ENCODE results near the gene PSMA8.
A peak's percentile ranks its signal among the peaks of the same experiment; 100 is the strongest.
"Not testable (repeated sequence)": the region's sequence is repeated elsewhere in the genome, so short reads cannot be mapped to it uniquely, and the experiment has no call there.

The PSMA8 gene

DNA sequence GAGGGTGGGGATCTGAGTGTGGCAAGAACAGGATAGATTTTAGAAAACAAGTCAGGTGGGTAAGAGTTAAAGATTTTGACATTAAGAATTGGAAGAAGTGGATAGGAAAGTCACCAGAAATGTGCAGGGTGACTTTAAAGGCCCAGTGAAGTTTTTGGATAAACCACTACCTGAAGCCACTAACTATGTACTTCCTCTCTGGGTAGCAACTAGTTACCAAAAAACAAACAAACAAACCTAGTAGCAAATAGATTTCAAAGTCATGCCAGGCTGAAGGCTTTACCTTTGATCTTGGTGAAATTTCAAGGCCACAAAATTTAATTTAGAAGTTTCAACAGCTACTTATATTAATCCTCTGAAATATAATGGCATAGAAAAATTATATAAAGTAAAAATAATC, 42.5 kb downstream of the PSMA8 start:
- no peak for DNase-seq

DNA sequence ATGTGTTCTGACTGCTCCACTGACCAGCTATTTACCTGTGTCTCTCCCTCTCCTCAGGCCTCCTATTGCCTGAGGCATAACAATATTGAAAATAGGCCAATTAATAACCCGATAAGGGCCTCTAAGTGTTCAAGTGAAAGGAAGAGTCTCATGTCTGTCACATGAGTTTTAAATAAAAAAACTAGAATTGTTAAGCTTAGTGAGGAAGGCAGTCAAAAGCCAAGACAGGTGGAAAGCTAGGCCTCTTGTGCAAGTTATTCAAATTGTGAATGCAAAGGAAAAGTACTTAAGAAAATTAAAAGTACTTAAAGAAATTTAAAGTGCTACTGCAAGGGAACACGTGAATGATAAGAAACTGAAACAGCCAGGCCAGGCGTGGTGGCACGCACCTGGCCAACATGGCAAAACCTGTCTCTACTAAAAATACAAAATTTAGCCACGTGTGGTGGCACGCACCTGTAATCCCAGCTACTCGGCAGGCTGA, 47.7 kb downstream of the PSMA8 start:
- no peak for DNase-seq

DNA sequence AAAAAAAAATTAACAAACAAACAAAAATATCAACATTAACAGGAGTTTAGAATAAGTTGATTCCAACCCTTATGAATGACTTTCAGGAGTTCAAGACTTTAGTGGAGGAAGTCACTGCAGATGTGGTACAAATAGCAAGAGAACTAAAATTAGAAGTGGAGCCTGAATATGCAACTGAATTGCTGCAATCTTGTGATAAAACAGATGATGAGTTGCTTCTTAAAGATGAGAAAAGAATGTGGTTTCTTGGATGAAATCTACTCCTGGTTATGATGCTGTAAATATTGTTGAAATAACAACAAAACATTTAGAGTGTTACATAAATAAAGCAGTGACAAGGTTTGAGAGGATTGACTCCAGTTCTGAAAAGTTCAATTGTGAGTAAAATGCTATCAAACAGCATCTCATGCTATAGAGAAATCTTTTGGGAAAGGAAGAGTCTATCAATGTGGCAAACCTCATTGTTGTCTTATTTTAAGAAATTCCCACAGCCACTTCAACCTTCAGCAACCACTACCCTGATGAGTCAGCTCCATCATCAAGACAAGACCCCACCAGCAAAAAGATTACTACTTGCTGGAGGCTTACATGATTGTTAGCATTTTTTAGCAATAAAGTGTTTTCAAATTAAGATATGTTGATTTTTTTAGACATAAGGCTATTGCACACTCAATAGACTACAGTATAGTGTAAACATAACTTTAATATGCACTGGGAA, 49.9 kb downstream of the PSMA8 start:
- DNase-seq, result no peak

DNA sequence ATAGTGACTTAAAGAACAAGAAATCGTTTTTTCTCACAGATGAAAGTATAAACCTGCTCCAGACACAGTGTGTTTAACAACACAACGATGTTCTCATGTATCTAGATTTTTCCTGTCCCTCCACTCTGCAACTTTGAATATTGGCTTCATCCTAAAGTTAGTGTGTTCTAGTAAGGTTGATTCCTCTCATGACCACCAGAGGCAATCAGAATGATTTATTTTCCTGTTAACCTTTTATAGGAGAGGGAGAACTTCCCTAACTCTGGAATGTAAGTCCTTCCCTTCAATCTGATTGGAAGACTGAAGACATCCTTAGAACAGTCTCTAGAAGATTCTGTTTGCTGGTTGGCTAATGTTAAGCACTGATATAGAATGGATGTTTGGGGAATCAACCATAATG, 51.6 kb downstream of the PSMA8 start:
- DNase-seq, result peak; percentile 20

DNA sequence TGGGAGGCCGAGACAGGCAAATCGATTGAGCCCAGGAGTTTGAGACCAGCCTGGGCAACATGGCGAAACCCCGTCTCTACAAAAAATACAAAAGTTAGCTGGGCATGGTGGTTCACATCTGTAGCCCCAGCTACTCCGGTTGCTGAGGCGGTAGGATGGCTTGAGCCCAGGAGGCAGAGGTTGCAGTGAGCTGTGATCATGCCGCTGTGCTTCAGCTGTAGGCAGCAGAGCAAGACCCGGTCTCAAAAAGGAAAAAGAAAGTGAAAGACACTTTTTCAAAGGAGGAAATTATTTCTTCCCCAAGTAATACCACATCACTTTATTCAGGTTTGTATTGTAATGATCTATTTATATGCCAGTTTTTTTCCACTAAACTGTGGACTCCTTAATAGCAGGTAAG, 56.8 kb downstream of the PSMA8 start:
- DNase-seq, result no peak

DNA sequence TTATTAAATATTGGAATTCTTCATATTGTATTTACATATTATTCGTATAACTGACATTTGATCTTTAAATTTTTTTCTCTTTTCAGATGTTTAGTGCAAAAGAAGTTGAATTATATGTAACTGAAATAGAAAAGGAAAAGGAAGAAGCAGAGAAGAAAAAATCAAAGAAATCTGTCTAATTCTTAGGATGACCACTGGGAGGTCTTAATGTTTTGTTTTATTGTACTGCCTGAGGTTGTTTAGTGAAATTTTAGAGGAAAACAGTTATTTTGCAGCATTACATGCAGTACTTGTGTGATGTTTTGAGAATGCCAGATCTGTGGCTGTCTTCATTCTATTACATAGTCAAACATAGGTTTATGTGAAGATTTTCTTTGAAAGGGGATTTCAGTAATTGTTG, 58.6 kb downstream of the PSMA8 start:
- DNase-seq, result no peak

DNA sequence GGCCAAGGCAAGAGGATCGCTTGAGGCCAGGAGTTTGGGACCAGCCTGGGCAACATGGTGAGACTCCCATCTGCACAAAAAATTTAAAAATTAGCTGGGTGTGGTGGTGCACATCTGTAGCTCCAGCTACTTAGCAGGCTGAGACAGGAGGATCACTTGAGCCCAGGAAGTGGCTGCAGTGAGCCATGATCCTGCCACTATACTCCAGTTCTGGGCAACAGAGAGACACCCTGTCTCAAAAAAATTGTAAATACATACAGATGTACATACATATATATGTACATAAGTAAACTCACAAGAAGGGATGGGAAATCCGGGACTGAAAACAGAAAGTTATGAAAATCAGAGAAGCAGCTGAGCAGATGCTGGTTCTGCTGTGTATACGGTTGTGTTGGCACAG, 62.9 kb downstream of the PSMA8 start:
- DNase-seq, result no peak

DNA sequence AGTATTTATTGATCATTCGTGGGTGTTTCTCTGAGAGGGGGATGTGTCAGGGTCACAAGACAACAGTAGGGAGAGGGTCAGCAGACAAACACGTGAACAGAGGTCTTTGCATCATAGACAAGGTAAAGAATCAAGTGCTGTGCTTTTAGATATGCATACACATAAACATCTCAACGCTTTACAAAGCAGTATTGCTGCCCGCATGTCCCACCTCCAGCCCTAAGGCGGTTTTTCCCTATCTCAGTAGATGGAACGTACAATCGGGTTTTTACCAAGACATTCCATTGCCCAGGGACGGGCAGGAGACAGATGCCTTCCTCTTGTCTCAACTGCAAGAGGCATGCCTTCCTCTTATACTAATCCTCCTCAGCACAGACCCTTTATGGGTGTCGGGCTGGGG, 68.3 kb downstream of the PSMA8 start:
- DNase-seq, result not testable (repeated sequence)

DNA sequence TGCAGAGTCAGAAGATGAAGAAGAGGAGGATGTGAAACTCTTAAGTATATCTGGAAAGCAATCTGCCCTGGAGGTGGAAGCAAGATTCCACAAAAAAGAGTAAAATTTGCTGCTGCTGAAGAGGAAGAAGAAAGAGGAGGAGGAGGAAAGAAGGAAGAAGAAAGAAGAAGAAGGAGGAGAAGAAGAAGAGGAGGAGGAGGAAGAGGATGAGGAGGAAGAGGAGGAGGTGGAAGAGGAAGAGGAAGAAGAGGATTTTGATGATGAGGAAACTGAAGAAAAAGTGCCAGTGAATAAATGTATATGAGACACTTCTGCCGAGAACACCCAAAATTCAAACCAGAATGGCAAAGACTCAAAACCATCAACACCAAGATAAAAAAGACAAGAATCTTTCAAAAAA, 71.6 kb downstream of the PSMA8 start:
- no peak for DNase-seq

DNA sequence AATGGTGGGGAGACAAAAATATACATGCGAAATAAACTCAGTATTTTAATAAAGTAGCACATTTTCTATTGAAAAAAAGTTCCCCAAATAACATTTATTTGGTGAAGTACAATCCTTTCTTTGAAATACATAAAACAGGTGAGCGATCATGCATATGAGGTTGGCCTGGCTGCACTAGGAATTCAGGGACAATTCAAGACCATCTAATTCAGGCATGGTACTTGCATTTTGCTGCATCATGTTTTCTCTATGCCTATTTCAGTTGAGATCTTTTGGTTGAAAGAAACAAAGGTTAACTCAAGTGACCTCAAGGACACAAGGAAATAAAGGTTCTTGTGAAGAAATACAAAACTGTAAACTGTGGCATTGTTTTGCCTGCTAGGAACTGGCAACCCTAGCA, 72.8 kb downstream of the PSMA8 start:
- DNase-seq, result no peak

DNA sequence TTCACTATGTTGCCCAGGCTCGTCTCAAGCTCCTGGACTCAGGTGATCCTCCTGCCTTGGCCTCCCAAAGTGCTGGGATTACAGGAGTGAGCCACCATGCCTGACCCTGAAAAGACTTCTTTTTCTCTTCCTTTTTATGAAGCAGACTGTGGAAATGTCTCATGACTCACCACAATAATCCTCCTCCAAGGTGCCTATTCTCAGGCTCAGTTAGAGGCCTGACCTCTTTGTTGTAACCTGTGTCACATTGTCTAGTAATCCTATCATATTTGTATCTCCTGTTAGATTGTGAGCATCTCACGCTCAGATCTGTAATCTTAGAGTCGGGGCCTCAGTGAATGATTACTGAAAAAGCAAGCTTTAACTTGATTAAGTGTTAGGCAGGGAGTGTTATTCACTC, 74.3 kb downstream of the PSMA8 start:
- DNase-seq, result no peak

DNA sequence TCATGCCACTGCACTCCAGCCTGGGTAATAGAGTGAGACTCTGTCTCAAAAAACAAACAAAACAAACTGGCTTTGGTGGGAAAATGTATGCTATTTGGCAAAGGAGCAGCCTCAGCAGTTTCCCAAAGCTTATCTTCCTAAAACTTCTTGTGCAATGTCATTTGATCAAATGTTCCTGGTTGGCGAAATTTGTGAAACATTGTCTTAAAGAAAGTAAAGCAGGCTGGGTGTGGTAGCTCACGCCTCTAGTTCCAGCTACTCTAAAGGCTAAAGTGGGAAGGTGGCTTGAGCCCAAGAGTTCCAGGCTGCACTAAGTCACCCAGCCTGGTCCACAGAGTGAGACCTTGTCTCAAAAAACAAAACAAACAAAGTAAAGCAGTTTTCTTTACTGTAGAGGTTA, 75.3 kb downstream of the PSMA8 start:
- no peak for DNase-seq

DNA sequence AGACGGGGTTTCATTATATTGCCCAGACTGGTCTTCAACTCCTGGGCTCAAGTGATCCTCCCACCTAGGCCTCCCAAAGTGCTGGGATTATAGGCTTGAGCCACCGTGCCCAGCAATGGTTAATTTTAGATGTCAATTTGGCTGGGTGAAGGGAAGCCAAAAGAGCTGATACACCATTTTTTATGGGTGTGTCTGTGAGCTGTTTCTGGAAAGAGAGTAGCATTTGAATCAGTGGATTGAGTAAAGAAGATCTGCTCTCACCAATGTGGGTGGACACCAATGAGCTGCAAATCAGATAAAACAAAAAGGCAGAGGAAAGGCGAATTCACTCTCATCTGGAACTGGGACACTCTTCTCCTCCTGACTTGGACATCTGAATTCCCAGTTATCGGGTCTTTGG, 76.5 kb downstream of the PSMA8 start:
- DNase-seq, result no peak

DNA sequence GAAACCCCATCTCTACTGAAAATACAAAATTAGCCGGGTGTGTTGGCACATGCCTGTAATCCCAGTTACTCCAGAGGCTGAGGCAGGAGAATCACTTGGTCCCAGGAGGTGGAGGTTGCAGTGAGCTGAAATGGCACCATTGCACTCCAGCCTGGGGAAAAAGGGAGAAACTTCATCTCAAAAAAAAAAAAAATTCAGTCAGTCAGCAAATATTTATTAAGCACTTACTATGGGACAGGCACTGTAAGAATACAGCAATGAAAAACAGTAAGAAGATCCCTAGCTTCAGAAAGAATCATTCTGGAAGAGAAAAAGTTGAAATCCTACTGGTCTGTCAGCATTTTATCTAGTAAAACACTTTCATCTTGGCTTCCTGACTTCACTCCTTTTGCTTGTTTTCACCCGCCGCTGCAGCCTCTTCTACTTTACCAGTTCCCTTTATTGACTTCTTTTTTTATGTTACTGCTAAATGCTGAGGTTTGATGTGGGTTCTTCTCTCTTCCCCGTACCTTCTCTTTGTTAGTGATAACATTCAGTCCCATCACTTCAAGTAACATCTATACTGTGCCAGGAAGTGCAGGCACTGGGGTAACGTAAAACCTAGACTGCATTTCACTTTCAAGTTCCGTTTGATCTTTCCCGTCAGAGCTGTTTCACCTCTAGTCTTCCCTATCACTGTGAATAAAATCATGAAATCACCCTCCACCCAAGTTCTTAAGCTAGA, 81.7 kb downstream of the PSMA8 start:
- no peak for DNase-seq

DNA sequence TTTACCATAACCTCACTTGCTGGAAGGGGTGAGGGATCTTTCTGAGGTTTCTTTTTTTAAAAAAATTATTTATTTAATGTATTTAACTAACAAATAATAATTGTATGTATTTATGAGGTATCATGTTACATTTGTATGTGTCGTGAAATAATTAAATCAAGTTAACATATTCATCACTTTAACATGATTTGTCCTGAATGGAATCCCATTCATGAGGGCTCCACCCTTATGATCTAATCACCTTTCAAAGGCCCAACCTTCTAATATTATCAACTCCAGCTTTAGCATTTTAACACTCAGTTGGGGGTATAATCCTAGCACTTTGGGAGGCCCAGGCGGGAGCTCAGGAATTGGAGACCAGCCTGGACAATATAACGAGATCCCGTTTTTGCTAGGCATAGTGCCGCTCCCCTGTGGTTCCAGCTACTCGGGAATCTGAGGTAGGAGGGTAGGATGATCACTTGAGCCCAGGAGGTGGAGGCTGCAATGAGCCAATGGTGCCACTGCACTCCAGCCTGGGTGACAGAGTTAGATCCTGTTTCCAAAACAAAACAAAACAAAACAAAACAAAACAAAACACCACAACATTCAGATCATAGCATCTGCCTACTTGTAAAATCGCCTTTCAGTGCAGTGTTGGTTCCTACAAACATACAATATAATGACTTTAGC, 91.5 kb downstream of the PSMA8 start:
- no peak for DNase-seq

DNA sequence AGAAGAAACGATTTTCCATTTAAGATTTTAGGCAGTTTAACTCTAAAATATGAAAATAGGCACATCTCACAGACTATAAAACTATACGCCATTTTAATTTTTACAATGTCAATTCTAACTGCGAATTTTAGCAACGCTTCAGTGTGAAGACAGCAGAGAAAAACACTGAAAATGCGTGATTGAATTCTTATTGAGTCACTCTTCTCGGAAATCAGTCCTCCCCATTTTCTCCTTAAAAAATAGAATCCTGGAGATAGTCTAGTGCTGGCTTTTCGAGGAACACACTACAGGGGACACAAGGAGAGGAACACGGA, 92.2 kb downstream of the PSMA8 start:
- no peak for DNase-seq

DNA sequence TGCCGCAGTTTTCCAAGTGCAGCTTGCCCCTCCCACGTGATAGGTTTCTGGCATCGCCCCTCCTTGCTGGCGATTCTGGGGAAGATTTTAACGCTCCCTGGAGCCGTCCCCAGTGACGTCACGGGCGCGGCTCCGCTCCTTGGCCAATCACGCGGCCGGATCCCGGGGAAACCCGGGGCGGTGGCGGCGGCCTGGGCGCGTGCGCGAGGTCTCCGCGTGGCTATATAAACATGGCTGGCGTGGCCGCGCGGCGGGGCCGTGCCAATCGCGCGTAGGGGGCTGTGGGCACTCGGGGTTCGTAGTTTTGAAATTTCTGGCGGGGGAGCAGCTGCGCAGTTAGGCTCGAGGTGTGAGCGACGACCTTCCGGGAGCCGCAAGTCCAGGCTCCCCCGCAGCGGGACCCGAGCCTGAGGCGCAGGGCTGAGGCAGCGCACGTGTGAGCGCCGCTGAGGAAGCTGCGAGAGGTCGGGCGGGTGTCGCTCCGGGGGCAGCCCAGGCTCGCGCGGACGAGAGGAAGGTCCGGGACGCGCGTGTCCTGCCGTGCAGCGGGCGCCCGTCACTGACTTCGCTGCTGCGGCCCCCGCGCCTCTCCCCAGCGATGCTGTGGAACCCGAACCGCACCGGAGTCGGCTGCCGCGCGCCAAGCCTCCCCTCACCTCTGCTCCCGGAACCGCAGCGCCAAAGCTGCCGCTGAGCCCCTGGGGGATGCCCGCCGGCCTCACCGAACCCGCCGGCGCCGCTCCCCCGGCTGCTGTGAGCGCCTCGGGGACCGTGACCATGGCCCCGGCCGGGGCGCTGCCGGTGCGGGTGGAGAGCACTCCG, 92.8 kb downstream of the PSMA8 start, which contains the start of gene TAF4B:
TAF4B (plus strand) TSS at position 217 of the 822 bp plus-strand sequence; CDS start at position 706, 489 bp downstream.
- peak; percentile 53 for DNase-seq

DNA sequence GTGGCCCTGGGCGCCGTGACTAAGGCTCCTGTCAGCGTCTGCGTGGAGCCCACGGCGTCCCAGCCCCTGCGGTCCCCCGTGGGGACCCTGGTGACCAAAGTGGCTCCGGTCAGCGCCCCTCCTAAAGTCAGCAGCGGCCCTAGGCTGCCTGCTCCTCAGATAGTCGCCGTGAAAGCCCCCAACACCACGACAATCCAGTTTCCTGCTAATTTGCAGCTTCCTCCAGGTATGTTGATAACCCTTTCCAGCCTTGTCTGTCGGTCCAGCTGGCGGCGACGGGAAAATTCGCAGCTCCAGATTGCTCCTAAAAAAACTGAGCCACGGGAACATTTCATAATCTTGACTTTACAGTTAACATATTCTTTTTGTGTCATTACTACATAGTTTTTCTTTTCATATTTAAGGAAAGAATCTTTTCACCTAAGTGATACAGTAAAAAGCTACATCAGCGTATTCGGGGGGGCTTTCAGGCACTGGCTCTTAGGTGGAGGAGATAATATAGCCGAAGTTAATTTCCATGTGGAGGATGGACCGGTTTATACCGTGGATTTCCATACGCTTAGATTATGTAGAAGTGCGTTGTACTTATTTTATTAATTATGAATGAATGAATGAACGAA, 93.5 kb downstream of the PSMA8 start:
- DNase-seq, result no peak

DNA sequence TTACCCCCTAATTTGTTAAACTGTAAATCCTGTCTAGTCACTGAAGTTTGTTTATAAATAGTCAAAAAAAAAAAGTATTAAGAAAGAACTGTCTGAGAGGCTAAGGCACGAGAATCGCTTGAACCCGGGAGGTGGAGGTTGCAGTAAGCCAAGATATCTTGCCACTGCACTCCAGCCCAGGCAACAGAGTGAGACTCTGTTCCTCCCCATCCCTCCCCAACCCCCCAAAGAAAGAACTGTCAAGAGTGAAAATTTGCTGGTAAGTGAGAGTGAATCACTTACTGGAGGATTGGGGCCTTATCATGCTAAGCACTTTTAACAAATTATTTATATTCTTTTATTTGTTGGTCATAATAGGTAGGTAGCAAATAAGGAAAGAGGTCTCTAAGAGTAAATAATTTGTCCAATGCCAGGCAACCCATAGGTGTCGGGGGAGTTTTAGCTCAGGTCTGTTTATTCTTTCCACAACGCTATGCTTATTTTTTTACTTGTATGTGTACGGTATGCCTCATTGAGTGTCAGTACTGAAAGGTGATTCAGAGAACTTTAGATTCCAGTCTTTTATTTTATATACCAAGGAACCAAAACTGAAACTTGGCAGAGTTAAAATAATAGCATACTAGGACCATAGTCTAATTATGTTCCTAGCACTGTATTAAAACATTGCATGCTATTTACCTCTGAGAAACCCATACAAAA, 95.0 kb downstream of the PSMA8 start:
- DNase-seq, result no peak

DNA sequence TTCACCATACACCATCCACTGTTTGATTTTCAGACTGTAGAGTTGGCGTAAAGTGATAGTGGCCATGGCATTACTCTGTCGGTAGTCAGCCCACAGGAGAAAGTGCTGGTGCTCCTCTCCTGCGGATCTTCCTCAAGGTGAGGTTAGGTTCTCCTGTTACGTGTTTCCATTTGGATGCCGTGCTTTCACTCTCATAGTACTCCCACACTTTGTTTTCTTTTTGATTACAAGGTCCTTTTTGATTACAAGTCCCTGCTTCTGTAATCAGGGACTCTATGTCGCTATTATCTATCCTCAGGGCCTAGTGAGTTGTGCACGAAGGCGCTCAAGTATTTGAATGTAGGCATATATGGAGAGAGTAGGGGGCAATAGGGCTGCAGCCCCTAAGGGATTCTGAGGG, 96.8 kb downstream of the PSMA8 start:
- no peak for DNase-seq

DNA sequence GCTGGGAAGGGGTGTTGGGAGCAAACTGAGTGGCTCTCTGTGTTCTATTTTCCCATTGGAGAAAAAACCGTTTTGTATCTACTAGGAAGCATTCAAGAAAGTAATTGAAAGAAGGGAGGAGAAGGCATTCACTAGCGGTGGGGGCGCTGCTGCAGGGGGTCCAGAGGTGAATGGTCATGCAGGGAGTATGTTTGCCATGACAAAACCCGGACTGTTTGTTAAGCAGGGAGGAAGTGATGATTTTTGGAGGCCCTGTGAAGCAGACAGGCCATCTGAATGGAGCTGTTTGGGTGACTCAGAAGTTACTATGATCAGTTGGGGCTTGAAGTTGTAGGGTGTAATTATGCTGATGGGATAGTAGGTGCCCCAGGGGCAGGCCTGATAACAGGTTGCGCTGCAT, 99.5 kb downstream of the PSMA8 start:
- no peak for DNase-seq

DNA sequence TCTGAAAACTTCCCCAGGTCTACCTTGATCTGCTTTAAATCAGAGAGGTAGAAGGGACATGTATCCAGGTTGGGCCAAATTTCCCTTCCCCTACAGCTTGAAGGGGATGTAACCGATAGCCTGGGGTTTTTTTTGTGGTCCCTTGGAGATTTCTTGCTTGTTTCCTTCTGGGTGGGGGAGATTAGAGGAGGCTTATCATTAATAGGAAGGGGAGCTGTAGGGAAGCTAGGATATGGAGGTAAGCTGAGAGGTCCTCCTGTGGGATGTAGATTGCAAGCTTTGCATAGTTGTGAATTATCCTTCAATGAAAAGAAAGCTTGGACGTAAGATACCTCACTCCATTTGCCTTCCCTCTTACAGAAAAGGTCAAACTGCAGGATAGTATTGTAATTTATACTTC, 103.7 kb downstream of the PSMA8 start:
- not testable (repeated sequence) for DNase-seq

Data from 8988T (cell line).